Measurements from ENCODE around the gene GNAI3.

- TF ChIP-seq EZH2 (IDR thresholded peaks at IDR 0.05; ENCODE audit: insufficient read depth, poor library complexity, severe bottlenecking): no peak
- TF ChIP-seq EZH2phosphoT487 (IDR thresholded peaks at IDR 0.05; ENCODE audit: insufficient read depth, low read depth): no peak
Observed at GRCh38 chr1:109657970-109658369, 109.6 kb downstream of the GNAI3 start.

Data from GM23248 (cell line).